Neural progenitor cell (in vitro differentiated cells): ENCODE measurements around the gene NRK. TPM values are rescaled to one million over a fixed set of nuclear protein-coding genes. Genes with fewer than 3 reads are reported as not detected.

ENCODE experiments used
- DNase-seq: peaks from one replicate; pipeline ENCODE4 v3.0.0-alpha.2; 2016; ENCODE audit warnings: low spot score
- H2AFZ ChIP-seq: fragments of 200-600 bp; sonication (generic); replicated peaks from 2 replicates; pipeline ENCODE4 v1.6.1; 2016; ENCODE audit warnings: antibody characterized with exemption
- H3F3A ChIP-seq: fragments of 200-600 bp; sonication (generic); 2 replicates; pipeline ENCODE4 v1.6.1; 2016; ENCODE audit warnings: antibody characterized with exemption, low read depth
- H3K27ac ChIP-seq: fragments of 200-600 bp; sonication (generic); 2 replicates; pipeline ENCODE4 v1.5.1; 2016; ENCODE audit warnings: mild to moderate bottlenecking
- H3K27me3 ChIP-seq: fragments of 200-600 bp; sonication (generic); 2 replicates; pipeline ENCODE4 v1.6.1; 2016; ENCODE audit warnings: mild to moderate bottlenecking, moderate library complexity
- H3K36me3 ChIP-seq: fragments of 200-600 bp; sonication (generic); 2 replicates; pipeline ENCODE4 v1.5.1; 2016
- H3K4me1 ChIP-seq: fragments of 200-600 bp; sonication (generic); 2 replicates; pipeline ENCODE4 v1.6.1; 2016; ENCODE audit warnings: mixed run types
- H3K4me2 ChIP-seq: fragments of 200-600 bp; sonication (generic); 2 replicates; pipeline ENCODE4 v1.6.1; 2016
- H3K4me3 ChIP-seq: fragments of 200-600 bp; sonication (generic); 2 replicates; pipeline ENCODE4 v1.5.1; 2016
- H3K79me2 ChIP-seq: fragments of 200-600 bp; sonication (generic); 2 replicates; pipeline ENCODE4 v1.6.1; 2016; ENCODE audit warnings: low read depth
- H3K9ac ChIP-seq: fragments of 200-600 bp; sonication (generic); 2 replicates; pipeline ENCODE4 v1.6.1; 2016
- H3K9me3 ChIP-seq: fragments of 200-600 bp; sonication (generic); 2 replicates; pipeline ENCODE4 v1.5.1; 2016; ENCODE audit warnings: low read depth
- H4K20me1 ChIP-seq: fragments of 200-600 bp; sonication (generic); 2 replicates; pipeline ENCODE4 v1.6.1; 2016; ENCODE audit warnings: low read depth
- H3K27ac Mint-ChIP-seq: 3 replicates; pipeline ENCODE4 v1.8.0; 2021; ENCODE audit warnings: mixed read lengths
- H3K27me3 Mint-ChIP-seq: 2 replicates; pipeline ENCODE4 v1.8.0; 2022; ENCODE audit warnings: low read depth, mild to moderate bottlenecking, inconsistent platforms, moderate library complexity, mixed read lengths; ENCODE audit not compliant: insufficient read depth
- H3K36me3 Mint-ChIP-seq: 3 replicates; pipeline ENCODE4 v1.8.0; 2021; ENCODE audit warnings: mixed read lengths
- H3K4me1 Mint-ChIP-seq: 3 replicates; pipeline ENCODE4 v1.8.0; 2021; ENCODE audit warnings: mixed read lengths
- H3K4me3 Mint-ChIP-seq: 3 replicates; pipeline ENCODE4 v1.8.0; 2021; ENCODE audit warnings: mild to moderate bottlenecking, moderate library complexity, mixed read lengths
- H3K9me3 Mint-ChIP-seq: 3 replicates; pipeline ENCODE4 v1.8.0; 2020; ENCODE audit warnings: mixed read lengths
- CTCF ChIP-seq: fragments of 200-600 bp; sonication (generic); IDR thresholded peaks from 2 replicates; pipeline ENCODE4 v1.5.1; 2017; ENCODE audit warnings: antibody characterized with exemption, mild to moderate bottlenecking
- EZH2 ChIP-seq: fragments of 200-600 bp; sonication (generic); IDR thresholded peaks from 2 replicates; pipeline ENCODE4 v1.6.1; 2017; ENCODE audit warnings: antibody characterized with exemption, mild to moderate bottlenecking, moderate library complexity
- EZH2phosphoT487 ChIP-seq: fragments of 200-600 bp; sonication (generic); IDR thresholded peaks from 2 replicates; pipeline ENCODE4 v1.6.1; 2017; ENCODE audit warnings: antibody characterized with exemption
- total RNA-seq: library from RNA; depleted of rRNA; stranded (reverse); fragments of >200 nt; gene quantifications from 2 replicates; pipeline ENCODE4 v1.2.3, GENCODE V29; 2015; ENCODE audit warnings: low replicate concordance

NRK gene
- total RNA-seq, 1 donor from 2014 or later, result not detected

DNA sequence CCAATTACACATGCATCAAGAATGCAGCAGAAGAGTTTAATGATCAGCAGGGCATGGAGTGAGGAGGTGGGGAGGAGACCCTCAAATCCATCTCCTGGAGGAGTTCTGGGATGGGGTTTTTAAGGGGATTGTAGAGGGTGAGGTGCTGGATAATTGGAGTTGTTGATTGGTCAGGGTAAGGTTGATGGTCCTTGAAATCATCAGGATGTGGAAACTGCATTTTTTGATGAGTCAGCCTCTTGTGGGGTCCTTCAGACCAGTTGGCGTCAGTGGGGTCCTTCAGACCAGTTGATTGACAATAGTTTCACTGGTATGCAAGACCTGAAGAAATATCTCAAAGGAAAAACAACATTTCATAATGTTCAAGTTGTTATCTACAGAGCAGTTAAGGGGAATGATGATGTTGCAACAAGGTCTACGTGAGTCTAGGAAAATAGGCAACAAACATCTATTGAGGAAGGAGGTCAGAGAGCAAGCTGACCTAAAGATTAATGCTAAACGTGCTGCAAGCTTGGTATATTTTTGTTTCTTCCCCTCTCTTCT is 88.3 kb downstream of the NRK start:
- Histone ChIP-seq H4K20me1 (no peaks in the 10 kb centered on the region), H3K9ac (no peak overlapping the region), H3K4me1 (no peaks in the 10 kb centered on the region), H3K79me2 (no peaks in the 10 kb centered on the region), H3K9me3 (no peaks in the 10 kb centered on the region), H3F3A (no peaks in the 10 kb centered on the region), H3K27me3 (no peaks in the 10 kb centered on the region), H3K36me3 (no peaks in the 10 kb centered on the region), H3K4me3 (no peak overlapping the region), H3K4me2 (no peak overlapping the region), H2AFZ (no peak overlapping the region), H3K27ac (no peak overlapping the region)
- H3K36me3 Mint-ChIP-seq, result no peaks in the 10 kb centered on the region
- TF ChIP-seq EZH2phosphoT487, result no peak
- TF ChIP-seq CTCF, result no peak
- TF ChIP-seq EZH2, result no peak
- H3K27me3 Mint-ChIP-seq, result no peaks in the 10 kb centered on the region
- H3K4me3 Mint-ChIP-seq, result no peak overlapping the region
- no peak for DNase-seq
- H3K9me3 Mint-ChIP-seq, result no peaks in the 10 kb centered on the region
- H3K27ac Mint-ChIP-seq, result no peak overlapping the region
- no peaks in the 10 kb centered on the region for H3K4me1 Mint-ChIP-seq

DNA sequence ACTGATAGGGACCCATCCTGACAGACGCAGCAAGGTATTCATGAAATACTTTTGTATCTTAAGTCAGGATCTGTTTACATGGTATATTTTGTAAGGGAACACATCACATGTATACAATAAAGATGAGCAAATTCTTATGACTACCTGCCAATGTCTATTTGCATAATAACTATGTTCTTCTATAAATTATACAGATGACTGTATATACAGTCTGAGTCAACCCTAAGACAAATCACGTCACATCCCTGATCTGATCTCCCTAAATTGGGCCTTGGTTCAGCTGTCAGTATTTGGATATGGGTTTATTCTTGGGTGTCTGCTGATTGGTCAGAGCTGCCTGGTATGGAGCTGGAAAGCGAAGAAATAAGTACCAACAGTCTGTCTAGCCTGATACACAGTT is 122.9 kb downstream of the NRK start:
- Mint-ChIP-seq H3K27me3 (no peaks in the 10 kb centered on the region), H3K4me3 (no peak overlapping the region), H3K4me1 (no peaks in the 10 kb centered on the region), H3K36me3 (no peaks in the 10 kb centered on the region), H3K27ac (no peak overlapping the region), H3K9me3 (no peaks in the 10 kb centered on the region)
- Histone ChIP-seq H4K20me1 (no peaks in the 10 kb centered on the region), H3K4me1 (no peaks in the 10 kb centered on the region), H3K27ac (no peak overlapping the region), H3K79me2 (no peaks in the 10 kb centered on the region), H3F3A (no peaks in the 10 kb centered on the region), H2AFZ (no peak overlapping the region), H3K9ac (no peak overlapping the region), H3K4me3 (no peak overlapping the region), H3K9me3 (peaks cover 11% of the 10 kb centered on the region), H3K36me3 (no peaks in the 10 kb centered on the region), H3K27me3 (no peaks in the 10 kb centered on the region), H3K4me2 (no peak overlapping the region)
- TF ChIP-seq EZH2phosphoT487, result no peak
- no peak for TF ChIP-seq EZH2
- TF ChIP-seq CTCF, result no peak
- DNase-seq, result no peak

GRCh38 chrX:105969487-105969886 is 147.1 kb downstream of the NRK start:
- no peaks in the 10 kb centered on the region for H3K27me3 ChIP-seq
- H3K36me3 Mint-ChIP-seq, result no peaks in the 10 kb centered on the region
- H3K27me3 Mint-ChIP-seq, result peaks cover 3% of the 10 kb centered on the region
- no peaks in the 10 kb centered on the region for H3F3A ChIP-seq
- TF ChIP-seq EZH2, result no peak
- TF ChIP-seq CTCF, result no peak
- TF ChIP-seq EZH2phosphoT487, result no peak
- H3K4me1 Mint-ChIP-seq, result no peaks in the 10 kb centered on the region
- no peaks in the 10 kb centered on the region for H3K36me3 ChIP-seq
- H3K27ac Mint-ChIP-seq, result no peak overlapping the region
- no peak overlapping the region for H3K4me3 Mint-ChIP-seq
- peaks cover 5% of the 10 kb centered on the region for H3K9me3 ChIP-seq
- H3K4me3 ChIP-seq, result no peak overlapping the region
- H3K4me1 ChIP-seq, result no peaks in the 10 kb centered on the region
- H3K4me2 ChIP-seq, result no peak overlapping the region
- H3K79me2 ChIP-seq, result no peaks in the 10 kb centered on the region
- H3K9ac ChIP-seq, result no peak overlapping the region
- no peak overlapping the region for H3K27ac ChIP-seq
- H3K9me3 Mint-ChIP-seq, result no peaks in the 10 kb centered on the region
- H2AFZ ChIP-seq, result no peak overlapping the region
- H4K20me1 ChIP-seq, result no peaks in the 10 kb centered on the region
- DNase-seq, result no peak
